ENCODE measurements around the gene LYPD8.

GRCh38 chr1:248750496-248750895, 5.1 kb downstream of the LYPD8 start:
- TF ChIP-seq EZH2phosphoT487 (IDR thresholded peaks at IDR 0.05; ENCODE audit: low read depth), result no peak
- TF ChIP-seq CTCF (IDR thresholded peaks at IDR 0.05; ENCODE audit: low read depth, low read length), result no peak
